HCT116 (cell line): Measurements from ENCODE around the gene SH3BGRL3.

Experiments used
- CBX3 ChIP-seq: IDR thresholded peaks from 2 replicates; pipeline ENCODE4 v1.6.1; 2012; ENCODE audit warnings: low read depth
- CTCF ChIP-seq, 3 experiments: fragments of 200-600 bp in 1 of 3; sonication (generic) in 1 of 3; IDR thresholded peaks in 2 of 3; conservative IDR thresholded peaks in 1 of 3; 2 replicates each; pipeline ENCODE4 v1.5.1; 2012 to 2017; ENCODE audit warnings: low read depth in 2 of 3, low read length in 2 of 3, antibody characterized with exemption in 1 of 3, borderline replicate concordance in 1 of 3, control low read depth in 1 of 3, mild to moderate bottlenecking in 1 of 3, mixed read lengths in 1 of 3, mixed run types in 1 of 3, moderate library complexity in 1 of 3; ENCODE audit not compliant: insufficient read depth in 1 of 3
- EGR1 ChIP-seq: IDR thresholded peaks from 2 replicates; pipeline ENCODE4 v1.6.1; 2012; ENCODE audit warnings: low read depth
- ELF1 ChIP-seq: IDR thresholded peaks from 2 replicates; pipeline ENCODE4 v1.6.1; 2012; ENCODE audit warnings: low read depth, borderline replicate concordance
- EZH2 ChIP-seq: fragments of 200-600 bp; sonication (generic); IDR thresholded peaks from 2 replicates; pipeline ENCODE4 v1.6.1; 2017; ENCODE audit warnings: antibody characterized with exemption, mixed run types
- EZH2phosphoT487 ChIP-seq: fragments of 200-600 bp; IDR thresholded peaks from 2 replicates; pipeline ENCODE4 v1.6.1; 2018; ENCODE audit warnings: antibody characterized with exemption, borderline replicate concordance
- MAX ChIP-seq: IDR thresholded peaks from 2 replicates; pipeline ENCODE4 v1.6.1; 2012
- POLR2A ChIP-seq: IDR thresholded peaks from 2 replicates; pipeline ENCODE4 v1.7.0; 2011; ENCODE audit warnings: borderline replicate concordance; ENCODE audit not compliant: insufficient read depth, insufficient read length; ENCODE audit errors: extremely low read depth
- RAD21 ChIP-seq: IDR thresholded peaks from 2 replicates; pipeline ENCODE4 v1.6.1; 2012; ENCODE audit warnings: low read depth, mild to moderate bottlenecking
- REST ChIP-seq: IDR thresholded peaks from 2 replicates; pipeline ENCODE4 v1.6.1; 2012; ENCODE audit warnings: low read depth
- SIN3A ChIP-seq: IDR thresholded peaks from 2 replicates; pipeline ENCODE4 v1.6.1; 2012; ENCODE audit warnings: low read depth
- SRF ChIP-seq: IDR thresholded peaks from 2 replicates; pipeline ENCODE4 v1.6.1; 2012; ENCODE audit warnings: low read depth
- ZFX ChIP-seq: fragments of 450-650 bp; IDR thresholded peaks from 2 replicates; pipeline ENCODE4 v1.6.1; 2017
- ZNF274 ChIP-seq: fragments of 200-500 bp; sonication (Bioruptor generic); IDR thresholded peaks from 2 replicates; pipeline ENCODE4 v1.6.1; 2014; ENCODE audit warnings: mild to moderate bottlenecking, low read depth, low read length, inconsistent platforms

- TF ChIP-seq SRF, result no peak
- TF ChIP-seq POLR2A, result no peak
- no peak for TF ChIP-seq CTCF (IDR thresholded peaks at IDR 0.05 in 2 of 3, conservative IDR thresholded peaks at IDR 0.05 in 1 of 3; ENCODE audit: borderline replicate concordance in 1 of 3, insufficient read depth in 1 of 3, low read depth in 2 of 3, low read length in 2 of 3)
- no peak for TF ChIP-seq EZH2
- TF ChIP-seq ELF1, result no peak
- no peak for TF ChIP-seq EZH2phosphoT487
- TF ChIP-seq REST, result no peak
- no peak for TF ChIP-seq MAX
- TF ChIP-seq EGR1, result no peak
- no peak for TF ChIP-seq RAD21
- no peak for TF ChIP-seq ZFX
- TF ChIP-seq CBX3, result no peak
- TF ChIP-seq ZNF274, result no peak
- no peak for TF ChIP-seq SIN3A
Observed at GRCh38 chr1:26282401-26282918, 2.6 kb downstream of the SH3BGRL3 start.
